ENCODE data around the gene SZRD1. TPM values are rescaled to one million over a fixed set of nuclear protein-coding genes. Genes with fewer than 3 reads are reported as not detected.

The SZRD1 gene
- total RNA-seq, 4 donors from 2014 or later, result 85.8 to 117 (median 99.4) TPM

DNA sequence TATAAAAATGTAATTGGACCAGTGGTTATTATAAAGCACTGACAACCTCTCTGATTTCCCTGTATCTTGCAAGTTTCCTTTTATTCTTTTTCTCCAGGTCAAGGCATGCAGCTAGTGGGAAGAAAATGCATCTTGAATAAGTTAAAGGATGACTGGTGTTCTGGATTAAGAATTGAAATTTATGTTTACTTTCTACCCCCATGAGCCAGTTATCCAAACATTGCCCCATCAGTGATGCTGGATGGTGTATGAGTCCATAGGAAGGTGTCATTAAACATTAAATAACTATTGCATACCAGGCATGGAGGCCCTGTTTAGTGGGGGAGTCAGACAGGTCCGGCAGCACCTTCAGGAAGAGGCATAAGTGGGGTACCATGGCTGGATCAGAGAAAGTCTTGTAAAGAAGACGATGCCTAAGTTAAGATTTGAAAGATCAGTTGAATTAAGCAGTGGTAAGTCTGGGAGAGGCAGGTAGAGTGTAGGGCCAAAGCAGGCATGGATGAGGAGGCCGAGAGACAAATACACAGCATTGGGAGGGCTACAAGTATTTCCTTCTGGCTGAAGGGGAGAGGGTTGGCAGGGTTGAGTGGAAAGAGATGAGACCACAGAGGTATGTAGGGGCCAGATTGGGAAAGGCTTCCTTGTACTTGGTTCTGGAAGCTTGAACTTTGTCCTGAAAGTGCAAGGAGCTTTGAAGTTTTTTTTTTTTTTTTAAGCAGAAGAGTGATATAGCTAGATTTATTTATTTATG, 5.7 kb downstream of the SZRD1 start:
- 74 to 86% methylated on average over 3 of the region's 3 CpGs for WGBS, 2 donors (ENCODE audit: low coverage in 1 of 2)
- Histone ChIP-seq H3K9me3 (no peaks in the 10 kb centered on the region), H3K36me3 (no peaks in the 10 kb centered on the region), H3K27me3 (no peaks in the 10 kb centered on the region), H3K4me1 (peaks cover 10 to 97% (median 31%) of the 10 kb centered on the region in 3 donors), H3K4me3 (no peak overlapping the region), H3K27ac (no peak overlapping the region)
- no peak for ATAC-seq
- no peak for TF ChIP-seq EP300 (IDR thresholded peaks at IDR 0.05)
- TF ChIP-seq, protein P1, sequence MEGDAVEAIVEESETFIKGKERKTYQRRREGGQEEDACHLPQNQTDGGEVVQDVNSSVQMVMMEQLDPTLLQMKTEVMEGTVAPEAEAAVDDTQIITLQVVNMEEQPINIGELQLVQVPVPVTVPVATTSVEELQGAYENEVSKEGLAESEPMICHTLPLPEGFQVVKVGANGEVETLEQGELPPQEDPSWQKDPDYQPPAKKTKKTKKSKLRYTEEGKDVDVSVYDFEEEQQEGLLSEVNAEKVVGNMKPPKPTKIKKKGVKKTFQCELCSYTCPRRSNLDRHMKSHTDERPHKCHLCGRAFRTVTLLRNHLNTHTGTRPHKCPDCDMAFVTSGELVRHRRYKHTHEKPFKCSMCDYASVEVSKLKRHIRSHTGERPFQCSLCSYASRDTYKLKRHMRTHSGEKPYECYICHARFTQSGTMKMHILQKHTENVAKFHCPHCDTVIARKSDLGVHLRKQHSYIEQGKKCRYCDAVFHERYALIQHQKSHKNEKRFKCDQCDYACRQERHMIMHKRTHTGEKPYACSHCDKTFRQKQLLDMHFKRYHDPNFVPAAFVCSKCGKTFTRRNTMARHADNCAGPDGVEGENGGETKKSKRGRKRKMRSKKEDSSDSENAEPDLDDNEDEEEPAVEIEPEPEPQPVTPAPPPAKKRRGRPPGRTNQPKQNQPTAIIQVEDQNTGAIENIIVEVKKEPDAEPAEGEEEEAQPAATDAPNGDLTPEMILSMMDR (IDR thresholded peaks at IDR 0.05), result no peak
- TF ChIP-seq POLR2AphosphoS5 (IDR thresholded peaks at IDR 0.05), result no peak
- TF ChIP-seq POLR2A (IDR thresholded peaks at IDR 0.05), result no peak

DNA sequence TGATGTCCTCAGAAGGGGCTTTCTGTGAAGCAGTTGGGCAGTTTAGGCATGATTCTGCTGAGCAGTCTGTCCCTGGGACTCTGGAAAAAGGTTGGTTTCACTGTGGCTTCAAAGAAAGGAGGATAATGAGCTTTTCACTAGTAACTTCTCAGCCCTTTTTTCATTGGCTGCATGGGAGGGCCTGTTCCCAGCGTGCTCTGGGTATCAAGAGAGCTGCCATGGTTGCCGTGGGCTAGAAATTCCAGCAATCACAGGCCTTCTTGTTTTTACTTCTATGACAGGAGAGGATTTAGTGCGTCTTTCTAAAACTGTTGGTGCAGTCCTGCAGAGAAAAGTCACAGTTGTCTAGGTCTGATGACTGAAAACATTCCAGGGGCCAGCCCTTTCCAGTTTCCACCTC, 7.2 kb downstream of the SZRD1 start:
- H3K27me3 ChIP-seq, result no peaks in the 10 kb centered on the region
- ATAC-seq, result no peak
- H3K27ac ChIP-seq, result peak overlapping the region in 3 of 4 donors; percentile 34 to 70 (median 62)
- H3K36me3 ChIP-seq, result no peaks in the 10 kb centered on the region
- no peak overlapping the region for H3K4me3 ChIP-seq
- 55% methylated on average over 3 of the region's 3 CpGs; no CpG with 5 or more reads in 1 of the 2 donors for WGBS, 2 donors (ENCODE audit: low coverage in 1 of 2)
- H3K4me1 ChIP-seq, result peaks cover 7 to 100% (median 31%) of the 10 kb centered on the region in 3 donors
- TF ChIP-seq POLR2AphosphoS5 (IDR thresholded peaks at IDR 0.05) (no peak), EP300 (IDR thresholded peaks at IDR 0.05) (no peak), POLR2A (IDR thresholded peaks at IDR 0.05) (no peak)
- TF ChIP-seq, protein P1 (IDR thresholded peaks at IDR 0.05), result no peak
- no peaks in the 10 kb centered on the region for H3K9me3 ChIP-seq

DNA sequence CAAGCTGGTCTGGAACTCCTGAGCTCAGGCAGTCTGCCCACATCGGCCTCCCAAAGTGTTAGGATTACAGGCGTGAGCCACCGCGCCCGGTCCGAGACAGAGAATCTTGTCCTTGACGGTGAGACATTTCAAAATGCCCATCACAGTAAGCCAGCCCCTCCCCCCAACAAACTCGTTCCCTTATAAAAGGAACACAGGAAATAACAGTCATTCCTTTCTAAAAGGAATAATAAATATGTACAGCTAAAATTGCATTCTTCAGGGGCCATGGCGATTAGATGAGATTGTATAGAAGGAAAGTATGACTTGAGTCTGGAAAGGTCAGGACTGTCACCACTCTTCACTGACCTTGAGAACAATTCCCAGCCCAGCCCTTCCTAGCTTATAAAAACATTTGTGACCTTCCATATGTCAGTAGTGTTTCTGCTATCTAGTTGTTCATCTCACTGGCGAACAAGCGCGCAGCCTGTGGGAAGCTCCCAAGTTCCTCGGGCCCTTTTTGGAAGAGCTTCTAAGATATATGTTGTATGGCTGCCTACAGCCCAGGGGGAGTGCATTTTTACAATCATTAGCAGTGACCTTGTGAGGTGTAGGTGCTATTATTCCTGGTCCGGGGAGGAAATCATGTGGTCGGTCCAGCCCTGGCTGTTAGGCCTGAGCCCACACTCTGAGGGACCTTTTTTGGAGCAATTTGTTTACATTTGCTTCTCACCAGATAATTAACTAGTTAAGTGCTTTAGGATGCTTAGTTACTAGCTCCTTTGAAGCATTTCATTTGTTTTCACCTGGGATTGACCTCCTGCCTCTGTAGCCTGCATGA, 8.7 kb downstream of the SZRD1 start:
- Histone ChIP-seq H3K27ac (peak overlapping the region in 3 of 4 donors; percentile 62 to 74 (median 70)), H3K9me3 (no peaks in the 10 kb centered on the region), H3K4me3 (peak overlapping the region in 1 of 2 donors; percentile 10), H3K27me3 (no peaks in the 10 kb centered on the region), H3K4me1 (peaks cover 6 to 99% (median 31%) of the 10 kb centered on the region in 3 donors), H3K36me3 (no peaks in the 10 kb centered on the region)
- no peak for TF ChIP-seq EP300 (IDR thresholded peaks at IDR 0.05)
- TF ChIP-seq, protein P1 (IDR thresholded peaks at IDR 0.05), result no peak
- WGBS, 2 donors (ENCODE audit: low coverage in 1 of 2), result 25 to 43% methylated on average over 8 of the region's 15 CpGs
- no peak for ATAC-seq

DNA sequence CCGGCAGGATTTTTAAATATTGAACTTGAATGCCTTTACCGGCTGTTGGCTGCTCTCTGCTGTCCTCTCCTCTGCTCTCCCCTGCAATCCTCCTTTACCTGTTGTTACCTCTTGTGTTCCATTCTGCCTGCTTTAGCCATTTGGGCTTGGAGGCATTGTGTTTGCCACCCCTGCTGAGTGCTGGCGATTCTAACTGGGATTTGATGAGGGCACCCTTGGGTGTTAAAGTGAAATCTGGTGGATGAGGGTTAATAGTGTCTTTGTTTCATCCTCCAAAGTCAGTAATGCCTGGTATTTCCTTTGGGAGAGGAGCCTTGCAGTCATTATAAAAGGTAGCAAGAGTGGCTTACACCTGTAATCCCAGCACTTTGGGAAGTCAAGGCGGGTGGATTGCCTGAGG, 9.9 kb downstream of the SZRD1 start:
- H3K4me3 ChIP-seq, result no peak overlapping the region
- WGBS, 2 donors (ENCODE audit: low coverage in 1 of 2), result 64 to 65% methylated on average over 2 to 4 of the region's 4 CpGs
- peak overlapping the region in 3 of 4 donors; percentile 62 to 70 (median 63) for H3K27ac ChIP-seq
- peaks cover 6 to 87% (median 31%) of the 10 kb centered on the region in 3 donors for H3K4me1 ChIP-seq
- TF ChIP-seq, protein P1 (IDR thresholded peaks at IDR 0.05), result no peak
- TF ChIP-seq POLR2A (IDR thresholded peaks at IDR 0.05), result no peak
- TF ChIP-seq POLR2AphosphoS5 (IDR thresholded peaks at IDR 0.05), result no peak
- no peak for TF ChIP-seq EP300 (IDR thresholded peaks at IDR 0.05)
- no peak for ATAC-seq
- no peaks in the 10 kb centered on the region for H3K36me3 ChIP-seq
- H3K9me3 ChIP-seq, result no peaks in the 10 kb centered on the region
- H3K27me3 ChIP-seq, result no peaks in the 10 kb centered on the region

Measured in gastroesophageal sphincter (tissue), 4 donors.